Measurements from ENCODE around the gene IMPA2. TPM values are rescaled to one million over a fixed set of nuclear protein-coding genes. Genes with fewer than 3 reads are reported as not detected.
A peak's percentile ranks its signal among the peaks of the same experiment; 100 is the strongest.

The IMPA2 gene
- total RNA-seq, 4 donors from 2014 or later, result 121 to 235 (median 164) TPM

GRCh38 chr18:12003894-12004293 lies 22.6 kb downstream of the IMPA2 start:
- H3K4me1 ChIP-seq, result peaks cover 0 to 62% (median 20%) of the 10 kb centered on the region in 3 donors
- peak overlapping the region in 3 of 4 donors; percentile 2 to 84 (median 14) for H3K27ac ChIP-seq
- 100% methylated on average over 1 of the region's 1 CpG; no CpG with 5 or more reads in 1 of the 2 donors for WGBS, 2 donors
- intact Hi-C loops (cut with DNase I), result no loop called here
- no peak overlapping the region for H3K4me3 ChIP-seq
- no peaks in the 10 kb centered on the region for H3K9me3 ChIP-seq
- no peak for DNase-seq
- H3K36me3 ChIP-seq, result peaks cover 10 to 97% (median 18%) of the 10 kb centered on the region in 3 donors
- no peaks in the 10 kb centered on the region for H3K27me3 ChIP-seq
- TF ChIP-seq CTCF (IDR thresholded peaks at IDR 0.05) (no peak), POLR2A (IDR thresholded peaks at IDR 0.05) (no peak)

GRCh38 chr18:12005538-12006487 lies 24.5 kb downstream of the IMPA2 start:
- Histone ChIP-seq H3K9me3 (no peaks in the 10 kb centered on the region), H3K27me3 (no peaks in the 10 kb centered on the region), H3K4me1 (peaks cover 0 to 77% (median 37%) of the 10 kb centered on the region in 3 donors), H3K27ac (peak overlapping the region; percentile 79 to 84 (median 80)), H3K4me3 (no peak overlapping the region), H3K36me3 (peaks cover 3 to 96% (median 16%) of the 10 kb centered on the region in 3 donors)
- no peak for DNase-seq
- 36 to 48% methylated on average over 10 to 13 of the region's 15 CpGs for whole genome bisulfite sequencing, 2 donors
- intact Hi-C loops (cut with DNase I), result no loop called here
- TF ChIP-seq CTCF (IDR thresholded peaks at IDR 0.05) (no peak), POLR2A (IDR thresholded peaks at IDR 0.05) (no peak)

GRCh38 chr18:12006488-12006840 lies 25.2 kb downstream of the IMPA2 start:
- Histone ChIP-seq H3K27ac (peak overlapping the region; percentile 79 to 84 (median 80)), H3K4me3 (no peak overlapping the region), H3K4me1 (peaks cover 6 to 77% (median 43%) of the 10 kb centered on the region in 3 donors), H3K9me3 (no peaks in the 10 kb centered on the region), H3K27me3 (no peaks in the 10 kb centered on the region), H3K36me3 (peaks cover 0 to 96% (median 16%) of the 10 kb centered on the region in 3 donors)
- intact Hi-C loops (cut with DNase I), result no loop called here
- TF ChIP-seq POLR2A (IDR thresholded peaks at IDR 0.05), result no peak
- TF ChIP-seq CTCF (IDR thresholded peaks at IDR 0.05), result no peak
- no peak for DNase-seq
- 93 to 94% methylated on average over 5 to 6 of the region's 6 CpGs for WGBS, 2 donors

GRCh38 chr18:12007063-12007462 lies 25.8 kb downstream of the IMPA2 start:
- Histone ChIP-seq H3K4me3 (no peak overlapping the region), H3K9me3 (no peaks in the 10 kb centered on the region), H3K4me1 (peaks cover 8 to 79% (median 48%) of the 10 kb centered on the region in 3 donors), H3K27me3 (no peaks in the 10 kb centered on the region), H3K27ac (peak overlapping the region in 3 of 4 donors; percentile 79 to 84 (median 80)), H3K36me3 (peaks cover 0 to 96% (median 16%) of the 10 kb centered on the region in 3 donors)
- intact Hi-C loops (cut with DNase I), result no loop called here
- no peak for DNase-seq
- TF ChIP-seq CTCF (IDR thresholded peaks at IDR 0.05), result no peak
- no peak for TF ChIP-seq POLR2A (IDR thresholded peaks at IDR 0.05)
- 93% methylated on average over 9 to 12 of the region's 12 CpGs for WGBS, 2 donors

- peak overlapping the region; percentile 7 to 83 (median 30) for H3K27ac ChIP-seq
These were observed 27.0 kb downstream of the IMPA2 start for GRCh38 chr18:12008181-12008767.

More at GRCh38 chr18:12008181-12008767, 27.0 kb downstream of the IMPA2 start:
- WGBS, 2 donors, result 81 to 85% methylated on average over 8 to 12 of the region's 13 CpGs
- no peak for DNase-seq
- no peak for TF ChIP-seq POLR2A (IDR thresholded peaks at IDR 0.05)
- TF ChIP-seq CTCF (IDR thresholded peaks at IDR 0.05), result no peak
- intact Hi-C loops (cut with DNase I), result no loop called here
- peaks cover 0 to 93% (median 18%) of the 10 kb centered on the region in 3 donors for H3K36me3 ChIP-seq
- peaks cover 12 to 88% (median 59%) of the 10 kb centered on the region in 3 donors for H3K4me1 ChIP-seq
- no peaks in the 10 kb centered on the region for H3K9me3 ChIP-seq
- H3K27me3 ChIP-seq, result no peaks in the 10 kb centered on the region
- no peak overlapping the region for H3K4me3 ChIP-seq
